SH-SY5Y (cell line): ENCODE measurements around the gene MVK.

Source experiments
- GATA2 ChIP-seq: IDR thresholded peaks from 2 replicates; pipeline ENCODE4 v1.6.1; 2011; ENCODE audit warnings: mild to moderate bottlenecking, low read depth, low read length
- GATA3 ChIP-seq: IDR thresholded peaks from 2 replicates; pipeline ENCODE4 v1.6.1; 2011; ENCODE audit warnings: low read depth, mild to moderate bottlenecking, low read length, moderate library complexity

- TF ChIP-seq GATA2 (no peak), GATA3 (no peak)
Measured at GRCh38 chr12:109557200-109557599, 16.4 kb upstream of the MVK start.
